Activated naive CD8-positive, alpha-beta T cell treated with anti-CD3 and anti-CD28 coated beads, Interleukin-2, amount 10 ng/mL, durations not matched to agents 7 days and 5 days (primary cell): ENCODE results near the gene C1orf50. TPM values are rescaled to one million over a fixed set of nuclear protein-coding genes. Genes with fewer than 3 reads are reported as not detected.
"Not testable (repeated sequence)": the region's sequence is repeated elsewhere in the genome, so short reads cannot be mapped to it uniquely, and the experiment has no call there.

ENCODE experiments used
- ATAC-seq: fragments of 150-1000 bp; cut with Tn5 transposase; one replicate; pipeline ENCODE4 v1.10.0; 2021; ENCODE audit warnings: low read depth, moderate library complexity
- POLR2A ChIA-PET: fragments of 350-600 bp; sonication (Branson Sonifier 250); formaldehyde crosslinking; loops from one replicate; lab custom pipeline; 2021; ENCODE audit warnings: antibody characterized with exemption; lab: Charles Lee
- DNase-seq: peaks from one replicate; pipeline ENCODE4 v3.0.0; 2021
- H3K27ac Mint-ChIP-seq: one replicate; pipeline ENCODE4 v1.8.0; 2022; ENCODE audit warnings: mild to moderate bottlenecking, mixed read lengths
- H3K27me3 Mint-ChIP-seq: one replicate; pipeline ENCODE4 v1.8.0; 2022; ENCODE audit warnings: mild to moderate bottlenecking, moderate library complexity, mixed read lengths
- H3K36me3 Mint-ChIP-seq: one replicate; pipeline ENCODE4 v1.8.0; 2021; ENCODE audit warnings: mild to moderate bottlenecking, mixed read lengths
- H3K4me1 Mint-ChIP-seq: one replicate; pipeline ENCODE4 v1.8.0; 2021; ENCODE audit warnings: mixed read lengths
- H3K4me3 Mint-ChIP-seq: one replicate; pipeline ENCODE4 v1.8.0; 2022; ENCODE audit warnings: mild to moderate bottlenecking, moderate library complexity, mixed read lengths
- H3K9me3 Mint-ChIP-seq: one replicate; pipeline ENCODE4 v1.8.0; 2021; ENCODE audit warnings: mixed read lengths
- total RNA-seq, 2 experiments: library from RNA; stranded (reverse); gene quantifications; one replicate each; pipeline ENCODE4 v1.2.3, GENCODE V29; 2021

The C1orf50 gene
- 10 to 100 TPM; 10.4 to 10.9 TPM for total RNA-seq

- peak; percentile 94 for ATAC-seq
- Mint-ChIP-seq H3K27me3 (no peaks in the 10 kb centered on the region), H3K9me3 (no peaks in the 10 kb centered on the region), H3K4me3 (no peak within 1 kb of the TSS), H3K4me1 (peaks cover 22% of the 10 kb centered on the region), H3K36me3 (peaks cover 16% of the 10 kb centered on the region), H3K27ac (peak within 1 kb of the TSS; percentile 95)
- POLR2A ChIA-PET = interaction anchor here (0.6 to 3.7 kb wide), 46 partner anchors 9 to 1787 kb away, joined by 3 to 37 read pairs (median 4); partner anchors contain the start of genes CCDC30, CFAP57, CTPS1 and EBNA1BP2
- peak; percentile 99 for DNase-seq
Observed at GRCh38 chr1:42766741-42767509, at the start of gene C1orf50, which contains the start of gene P3H1. Gene C1orf50 (plus strand): TSS chr1:42767249. CDS start chr1:42767312, 63 bp downstream. Gene P3H1 (minus strand): TSS chr1:42767028. CDS start chr1:42766971, 57 bp downstream.

DNA sequence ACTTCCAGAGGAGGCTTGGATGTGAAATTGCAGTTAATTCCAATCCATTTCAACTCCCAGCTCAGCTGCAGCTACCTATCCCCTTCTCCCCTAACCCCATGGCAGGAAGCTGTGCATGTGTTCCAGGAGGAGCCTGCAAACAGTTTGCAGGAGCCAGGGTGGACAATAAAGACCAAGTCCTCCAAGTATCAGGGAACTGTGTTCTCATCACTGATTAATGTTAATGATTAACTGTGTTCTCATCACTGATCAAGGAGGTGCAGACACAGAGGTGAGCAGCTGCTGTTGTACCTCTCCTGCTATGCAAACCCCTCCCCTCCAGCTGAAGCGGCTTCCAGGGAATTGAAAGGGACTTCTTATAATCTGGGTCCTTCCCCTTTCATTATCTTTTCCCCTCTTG lies 46.2 kb upstream of the C1orf50 start:
- no peaks in the 10 kb centered on the region for H3K4me1 Mint-ChIP-seq
- peaks cover 23% of the 10 kb centered on the region for H3K36me3 Mint-ChIP-seq
- no peaks in the 10 kb centered on the region for H3K9me3 Mint-ChIP-seq
- H3K27ac Mint-ChIP-seq = no peak overlapping the region
- H3K27me3 Mint-ChIP-seq = peaks cover 7% of the 10 kb centered on the region
- ATAC-seq = no peak
- H3K4me3 Mint-ChIP-seq = no peak overlapping the region
- POLR2A ChIA-PET = no interaction called here
- DNase-seq = no peak

- Mint-ChIP-seq H3K27me3 (peaks cover 8% of the 10 kb centered on the region), H3K4me1 (no peaks in the 10 kb centered on the region), H3K9me3 (no peaks in the 10 kb centered on the region), H3K36me3 (peaks cover 15% of the 10 kb centered on the region), H3K27ac (no peak overlapping the region), H3K4me3 (no peak overlapping the region)
- ATAC-seq (no peak), DNase-seq (no peak)
- POLR2A ChIA-PET = no interaction called here
Observed at GRCh38 chr1:42721926-42722325, 45.1 kb upstream of the C1orf50 start.

GRCh38 chr1:42722403-42722802 lies 44.6 kb upstream of the C1orf50 start:
- ATAC-seq, H3K27ac Mint-ChIP-seq, POLR2A ChIA-PET, H3K9me3 Mint-ChIP-seq, H3K4me3 Mint-ChIP-seq, H3K4me1 Mint-ChIP-seq, H3K27me3 Mint-ChIP-seq, DNase-seq: not testable (repeated sequence)
- peaks cover 12% of the 10 kb centered on the region for H3K36me3 Mint-ChIP-seq

- POLR2A ChIA-PET = interaction anchor here (0.7 kb wide), 1 partner anchor 993 kb away, joined by 3 read pairs; no protein-coding TSS in a partner anchor
- H3K27me3 Mint-ChIP-seq = peaks cover 8% of the 10 kb centered on the region
- no peak overlapping the region for H3K4me3 Mint-ChIP-seq
Observed at GRCh38 chr1:42723511-42723910, 43.5 kb upstream of the C1orf50 start.

GRCh38 chr1:42725820-42726219 lies 41.2 kb upstream of the C1orf50 start:
- POLR2A ChIA-PET = interaction anchor here (0.7 to 1.1 kb wide), 2 partner anchors 24 to 68 kb away, joined by 4 read pairs; no protein-coding TSS in a partner anchor
- H3K27ac Mint-ChIP-seq, DNase-seq, H3K36me3 Mint-ChIP-seq, H3K4me1 Mint-ChIP-seq, ATAC-seq, H3K9me3 Mint-ChIP-seq, H3K4me3 Mint-ChIP-seq, H3K27me3 Mint-ChIP-seq: not testable (repeated sequence)

More at GRCh38 chr1:42723511-42723910, 43.5 kb upstream of the C1orf50 start:
- H3K27ac Mint-ChIP-seq = no peak overlapping the region
- H3K4me1 Mint-ChIP-seq = no peaks in the 10 kb centered on the region
- peaks cover 3% of the 10 kb centered on the region for H3K36me3 Mint-ChIP-seq
- ATAC-seq = no peak
- H3K9me3 Mint-ChIP-seq = no peaks in the 10 kb centered on the region
- DNase-seq = no peak

- H3K4me3 Mint-ChIP-seq = no peak overlapping the region
- H3K4me1 Mint-ChIP-seq = peaks cover 3% of the 10 kb centered on the region
- POLR2A ChIA-PET = no interaction called here
- H3K9me3 Mint-ChIP-seq = no peaks in the 10 kb centered on the region
- H3K27ac Mint-ChIP-seq = no peak overlapping the region
- no peak for ATAC-seq
- DNase-seq = no peak
- peaks cover 2% of the 10 kb centered on the region for H3K27me3 Mint-ChIP-seq
- H3K36me3 Mint-ChIP-seq = no peaks in the 10 kb centered on the region
Observed at GRCh38 chr1:42730002-42730401, 37.0 kb upstream of the C1orf50 start.

GRCh38 chr1:42730988-42731387 lies 36.1 kb upstream of the C1orf50 start:
- no peaks in the 10 kb centered on the region for H3K36me3 Mint-ChIP-seq
- no peak overlapping the region for H3K27ac Mint-ChIP-seq
- peaks cover 3% of the 10 kb centered on the region for H3K4me1 Mint-ChIP-seq
- no peaks in the 10 kb centered on the region for H3K27me3 Mint-ChIP-seq
- ATAC-seq = no peak
- no peaks in the 10 kb centered on the region for H3K9me3 Mint-ChIP-seq
- no peak overlapping the region for H3K4me3 Mint-ChIP-seq
- POLR2A ChIA-PET = interaction anchor here (0.5 kb wide), 1 partner anchor 155 kb away, joined by 4 read pairs; no protein-coding TSS in a partner anchor
- DNase-seq = no peak

- ATAC-seq (no peak), DNase-seq (no peak)
- no peak overlapping the region for H3K4me3 Mint-ChIP-seq
- peaks cover 3% of the 10 kb centered on the region for H3K4me1 Mint-ChIP-seq
- no peaks in the 10 kb centered on the region for H3K27me3 Mint-ChIP-seq
- H3K27ac Mint-ChIP-seq = no peak overlapping the region
- POLR2A ChIA-PET = no interaction called here
- no peaks in the 10 kb centered on the region for H3K9me3 Mint-ChIP-seq
- H3K36me3 Mint-ChIP-seq = no peaks in the 10 kb centered on the region
Observed at GRCh38 chr1:42731585-42731984, 35.5 kb upstream of the C1orf50 start.

GRCh38 chr1:42732126-42732680 lies 34.8 kb upstream of the C1orf50 start:
- H3K4me3 Mint-ChIP-seq = no peak overlapping the region
- H3K27ac Mint-ChIP-seq = no peak overlapping the region
- POLR2A ChIA-PET = no interaction called here
- ATAC-seq = no peak
- H3K4me1 Mint-ChIP-seq = peaks cover 8% of the 10 kb centered on the region
- H3K9me3 Mint-ChIP-seq = no peaks in the 10 kb centered on the region
- no peaks in the 10 kb centered on the region for H3K36me3 Mint-ChIP-seq
- H3K27me3 Mint-ChIP-seq = no peaks in the 10 kb centered on the region
- DNase-seq = no peak

GRCh38 chr1:42733415-42734200 lies 33.4 kb upstream of the C1orf50 start:
- Mint-ChIP-seq H3K36me3 (no peaks in the 10 kb centered on the region), H3K9me3 (no peaks in the 10 kb centered on the region)
- POLR2A ChIA-PET = no interaction called here

DNA sequence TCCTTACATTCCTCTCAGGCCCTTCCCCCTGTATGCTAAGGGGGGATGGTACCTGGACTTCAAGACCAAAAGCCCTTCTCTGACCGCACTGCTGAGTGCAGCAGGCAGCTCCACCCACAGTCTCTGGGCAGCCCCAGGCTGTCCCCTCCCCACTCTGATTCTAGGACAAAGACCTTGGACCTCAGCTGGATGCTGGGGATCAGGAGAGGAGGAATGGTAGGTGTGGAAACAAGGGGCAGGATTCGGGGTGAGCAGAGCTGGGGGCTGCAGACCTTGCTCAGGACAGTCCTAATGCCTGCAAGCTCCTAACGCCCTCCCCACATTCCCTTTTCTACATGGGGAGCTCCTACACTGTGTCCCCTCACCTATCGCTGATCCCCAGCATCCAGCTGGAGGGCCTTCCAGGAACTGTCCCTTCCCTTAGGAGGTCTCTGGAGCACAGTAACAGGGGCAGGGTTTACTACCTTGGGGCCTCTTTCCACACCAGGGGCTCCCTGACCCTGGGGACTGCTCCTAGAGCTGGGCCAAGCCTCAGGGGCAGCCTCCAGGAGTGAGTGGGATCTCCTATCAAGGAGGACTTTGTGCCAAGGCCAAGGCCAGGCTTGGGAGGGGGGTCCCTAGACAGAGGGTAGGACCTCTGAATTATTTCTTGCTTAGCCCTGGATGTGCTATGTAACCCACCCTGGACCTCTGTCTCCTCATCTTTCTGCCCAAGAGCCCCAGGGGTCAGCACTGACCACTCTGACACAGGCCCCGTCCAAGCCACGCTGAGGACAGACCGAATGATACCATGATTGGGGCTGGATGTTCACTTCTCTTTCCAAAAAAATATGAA lies 32.6 kb upstream of the C1orf50 start:
- Mint-ChIP-seq H3K27ac (no peak overlapping the region), H3K9me3 (no peaks in the 10 kb centered on the region), H3K27me3 (no peaks in the 10 kb centered on the region), H3K4me1 (peaks cover 9% of the 10 kb centered on the region), H3K4me3 (no peak overlapping the region), H3K36me3 (no peaks in the 10 kb centered on the region)
- POLR2A ChIA-PET = no interaction called here
- DNase-seq = no peak
- no peak for ATAC-seq

More at GRCh38 chr1:42733415-42734200, 33.4 kb upstream of the C1orf50 start:
- Mint-ChIP-seq H3K27me3 (no peaks in the 10 kb centered on the region), H3K4me3 (no peak overlapping the region), H3K27ac (no peak overlapping the region), H3K4me1 (peaks cover 9% of the 10 kb centered on the region)
- ATAC-seq (no peak), DNase-seq (no peak)
